Tibial artery (tissue), 4 donors: ENCODE results near the gene NCAPG.

ENCODE experiments used
- DNase-seq, 2 donors: peaks; one replicate each; pipeline ENCODE4 v3.0.0-alpha.2; 2019
- H3K27ac ChIP-seq, 2 donors: fragments of 200-600 bp; sonication (generic) in 1 of 2; 1 replicate in 1 of 2; 2 replicates in 1 of 2; pipeline ENCODE4 v1.5.1; 2018 to 2019; ENCODE audit warnings: mild to moderate bottlenecking in 1 of 2
- H3K27me3 ChIP-seq, 2 donors: fragments of 200-600 bp; sonication (generic) in 1 of 2; one replicate each; pipeline versions ENCODE4 v1.5.1 to v1.6.0; 2016 to 2019
- H3K36me3 ChIP-seq, 3 donors: fragments of 200-600 bp; sonication (generic) in 2 of 3; one replicate each; pipeline ENCODE4 v1.5.1; 2016 to 2019; ENCODE audit warnings: mild to moderate bottlenecking in 2 of 3
- H3K4me1 ChIP-seq, 4 donors: fragments of 200-600 bp; sonication (generic) in 2 of 4; 1 replicate in 3 of 4; 2 replicates in 1 of 4; pipeline ENCODE4 v1.5.1; 2016 to 2019
- H3K4me3 ChIP-seq, 2 donors: fragments of 200-600 bp; sonication (generic) in 1 of 2; 1 replicate in 1 of 2; 2 replicates in 1 of 2; pipeline ENCODE4 v1.5.1; 2018 to 2019; ENCODE audit warnings: mild to moderate bottlenecking in 2 of 2
- H3K9me3 ChIP-seq, 3 donors: fragments of 200-600 bp; sonication (generic) in 1 of 3; one replicate each; pipeline ENCODE4 v1.5.1; 2016 to 2019
- CTCF ChIP-seq, 2 experiments: fragments of 200-600 bp in 1 of 2; fragments of 450-650 bp in 1 of 2; IDR thresholded peaks; one replicate each; pipeline ENCODE4 v1.5.1; 2017 to 2019; ENCODE audit warnings: antibody characterized with exemption in 2 of 2, mild to moderate bottlenecking in 1 of 2, moderate library complexity in 1 of 2
- intact Hi-C: fragments of 100-400 bp; cut with DNase I; formaldehyde crosslinking; loops from one replicate; pipeline ENCODE4 v1.15.0; 2023; ENCODE audit warnings: low total_unique reads

The NCAPG gene

GRCh38 chr4:17786567-17786966, 24.2 kb upstream of the NCAPG start:
- Histone ChIP-seq H3K36me3 (peaks cover 0 to 9% (median 0%) of the 10 kb centered on the region in 3 donors), H3K27me3 (peaks cover 0 to 7% of the 10 kb centered on the region in 2 donors), H3K4me3 (no peak overlapping the region), H3K4me1 (peaks cover 0 to 7% (median 6%) of the 10 kb centered on the region in 4 donors), H3K9me3 (no peaks in the 10 kb centered on the region), H3K27ac (no peak overlapping the region)
- intact Hi-C loops: no loop called here
- DNase-seq: no peak
- TF ChIP-seq CTCF (IDR thresholded peaks at IDR 0.05): no peak

- Histone ChIP-seq H3K27me3 (no peaks in the 10 kb centered on the region), H3K36me3 (peaks cover 0 to 11% (median 0%) of the 10 kb centered on the region in 3 donors), H3K4me3 (no peak overlapping the region), H3K4me1 (no peaks in the 10 kb centered on the region), H3K9me3 (no peaks in the 10 kb centered on the region), H3K27ac (no peak overlapping the region)
- no peak for DNase-seq
- intact Hi-C loops: no loop called here
- no peak for TF ChIP-seq CTCF (IDR thresholded peaks at IDR 0.05)
Measured at GRCh38 chr4:17787315-17787714, 23.5 kb upstream of the NCAPG start.

GRCh38 chr4:17788956-17789355, 21.8 kb upstream of the NCAPG start:
- Histone ChIP-seq H3K9me3 (no peaks in the 10 kb centered on the region), H3K27me3 (no peaks in the 10 kb centered on the region), H3K4me3 (no peak overlapping the region), H3K27ac (no peak overlapping the region), H3K4me1 (no peaks in the 10 kb centered on the region), H3K36me3 (peaks cover 0 to 11% (median 0%) of the 10 kb centered on the region in 3 donors)
- intact Hi-C loops: no loop called here
- TF ChIP-seq CTCF (IDR thresholded peaks at IDR 0.05): no peak
- no peak for DNase-seq

GRCh38 chr4:17794730-17795129, 16.0 kb upstream of the NCAPG start:
- H3K4me3 ChIP-seq: no peak overlapping the region
- H3K36me3 ChIP-seq: peaks cover 0 to 8% (median 6%) of the 10 kb centered on the region in 3 donors
- H3K4me1 ChIP-seq: no peaks in the 10 kb centered on the region
- TF ChIP-seq CTCF (IDR thresholded peaks at IDR 0.05): no peak
- intact Hi-C loops: no loop called here
- H3K9me3 ChIP-seq: no peaks in the 10 kb centered on the region
- no peaks in the 10 kb centered on the region for H3K27me3 ChIP-seq
- no peak overlapping the region for H3K27ac ChIP-seq
- DNase-seq: no peak

GRCh38 chr4:17797808-17798207, 13.0 kb upstream of the NCAPG start:
- H3K9me3 ChIP-seq: no peaks in the 10 kb centered on the region

More at GRCh38 chr4:17797808-17798207, 13.0 kb upstream of the NCAPG start:
- TF ChIP-seq CTCF (IDR thresholded peaks at IDR 0.05): no peak
- intact Hi-C loops: no loop called here
- no peaks in the 10 kb centered on the region for H3K4me1 ChIP-seq
- no peak for DNase-seq
- no peaks in the 10 kb centered on the region for H3K27me3 ChIP-seq
- H3K36me3 ChIP-seq: peaks cover 0 to 22% (median 2%) of the 10 kb centered on the region in 3 donors
- H3K4me3 ChIP-seq: no peak overlapping the region
- H3K27ac ChIP-seq: no peak overlapping the region
